ENCODE results near the gene PRIMA1.
A peak's percentile ranks its signal among the peaks of the same experiment; 100 is the strongest.

Gene PRIMA1

DNA sequence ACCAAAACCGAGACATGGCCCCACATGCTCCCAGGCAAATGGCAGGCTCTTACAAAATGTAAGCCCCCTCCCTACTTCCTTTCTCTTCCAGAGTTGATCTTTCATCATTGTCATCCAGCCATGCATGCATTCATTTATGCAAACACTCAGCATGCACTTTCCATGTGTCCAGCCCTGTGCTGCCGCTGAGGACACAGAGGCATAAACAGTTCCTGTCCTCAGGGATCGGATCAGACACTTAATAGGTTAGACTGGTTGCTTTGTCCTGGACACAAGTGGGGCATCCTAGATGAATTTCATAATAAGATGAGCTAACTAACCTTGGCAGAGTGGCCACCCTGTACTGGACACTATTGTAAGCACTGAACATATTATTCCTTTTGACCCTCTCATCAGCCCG, 23.1 kb downstream of the PRIMA1 start:
- intact Hi-C loops (cut with DNase I): no loop called here
- no peak for DNase-seq

DNA sequence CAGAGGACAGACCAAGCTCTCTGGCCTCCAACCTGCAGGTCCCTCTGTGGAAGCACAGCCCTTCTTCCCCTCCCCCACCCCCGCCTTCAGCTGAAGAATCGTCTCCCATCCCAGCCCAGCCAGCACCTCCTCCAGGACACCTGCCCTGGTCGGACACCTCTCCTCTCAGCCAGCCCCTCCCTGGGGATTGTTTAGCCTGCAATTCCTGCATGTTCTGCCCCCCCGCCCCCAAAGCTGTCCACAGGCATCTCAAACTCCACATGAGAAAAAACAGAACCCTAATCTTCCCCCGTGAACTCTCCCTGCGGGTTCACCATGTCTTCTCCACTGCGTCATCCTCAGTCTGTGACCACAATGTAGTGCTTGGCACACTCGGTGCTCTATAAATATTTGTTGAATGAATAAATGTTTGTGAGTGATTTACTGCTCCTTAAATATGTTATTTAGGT, 24.1 kb downstream of the PRIMA1 start:
- intact Hi-C loops (cut with DNase I): no loop called here
- no peak for DNase-seq

DNA sequence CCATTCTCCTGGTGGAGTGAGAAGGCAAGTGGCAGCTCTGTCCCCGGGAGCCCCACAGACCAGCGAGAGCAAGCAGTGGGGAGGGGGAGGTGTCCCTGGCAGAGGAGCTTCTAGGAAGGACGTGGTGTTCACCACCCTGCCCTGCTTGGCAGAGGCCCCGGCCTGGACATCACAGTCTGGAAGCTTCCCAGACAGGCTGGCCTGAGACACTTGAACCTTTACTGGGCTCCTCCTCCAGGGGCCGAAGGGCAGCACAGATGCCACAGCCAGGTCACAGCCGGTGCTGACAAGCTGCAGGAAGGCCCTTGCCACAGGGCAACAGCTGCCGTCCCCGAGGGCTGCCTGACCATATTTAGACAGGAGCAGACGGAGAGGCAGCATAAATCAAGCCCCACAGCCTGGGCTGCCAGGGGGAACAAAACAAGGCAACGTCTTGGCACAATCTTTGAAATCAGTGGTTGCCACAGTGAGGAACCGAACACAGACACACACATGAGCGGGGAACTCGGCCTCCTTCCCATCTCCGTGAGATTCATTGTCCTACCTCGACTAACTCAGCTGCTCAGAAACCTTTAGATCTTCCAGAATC, 28.5 kb downstream of the PRIMA1 start:
- intact Hi-C loops (cut with DNase I): no loop called here
- DNase-seq: peak in 8 of 10 donors; percentile 40 to 93 (median 54)

DNA sequence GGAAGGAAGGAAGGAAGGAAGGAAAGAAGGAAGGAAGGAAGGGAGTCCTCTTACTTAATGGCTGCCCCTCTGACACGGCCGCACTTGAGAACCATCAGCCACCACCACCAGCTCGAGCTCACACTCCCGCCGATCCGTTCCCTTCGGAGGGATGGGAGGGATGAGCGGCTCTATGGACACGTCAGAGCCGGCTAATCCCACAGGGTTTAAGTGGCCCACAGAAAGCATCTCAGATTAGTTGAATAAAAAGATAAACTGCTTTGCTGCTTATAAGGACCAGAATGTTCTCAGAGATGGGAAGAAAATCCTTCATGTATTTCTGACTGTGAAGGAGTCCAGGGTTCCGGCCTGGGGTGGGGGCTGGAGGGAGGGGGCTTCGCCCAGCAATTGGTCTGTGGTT, 31.1 kb downstream of the PRIMA1 start:
- intact Hi-C loops (cut with DNase I): no loop called here
- no peak for DNase-seq

DNA sequence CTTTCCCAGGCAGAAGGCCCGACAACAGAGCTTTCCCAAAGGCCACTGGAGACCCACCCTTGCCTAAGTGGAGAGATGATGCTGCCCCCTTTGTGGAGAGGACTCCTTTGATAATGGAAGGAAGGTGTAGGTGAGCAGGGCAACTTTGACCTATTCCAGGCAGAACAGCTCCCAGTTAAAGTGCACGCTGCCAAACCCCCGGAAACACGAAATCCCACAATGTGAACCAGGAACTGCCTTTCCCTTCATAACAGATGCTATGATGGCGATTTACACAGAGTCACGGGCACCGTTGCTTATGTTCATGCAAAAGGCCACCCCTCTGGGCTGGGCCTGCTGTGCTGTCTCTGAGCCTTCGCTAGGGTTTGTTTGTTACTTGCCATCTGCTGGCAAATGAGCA, 34.6 kb downstream of the PRIMA1 start:
- intact Hi-C loops (cut with DNase I): loop anchor here (1.0 kb wide), 1 partner anchor 35 kb away; the partner anchor contains the start of gene PRIMA1
- DNase-seq: no peak

DNA sequence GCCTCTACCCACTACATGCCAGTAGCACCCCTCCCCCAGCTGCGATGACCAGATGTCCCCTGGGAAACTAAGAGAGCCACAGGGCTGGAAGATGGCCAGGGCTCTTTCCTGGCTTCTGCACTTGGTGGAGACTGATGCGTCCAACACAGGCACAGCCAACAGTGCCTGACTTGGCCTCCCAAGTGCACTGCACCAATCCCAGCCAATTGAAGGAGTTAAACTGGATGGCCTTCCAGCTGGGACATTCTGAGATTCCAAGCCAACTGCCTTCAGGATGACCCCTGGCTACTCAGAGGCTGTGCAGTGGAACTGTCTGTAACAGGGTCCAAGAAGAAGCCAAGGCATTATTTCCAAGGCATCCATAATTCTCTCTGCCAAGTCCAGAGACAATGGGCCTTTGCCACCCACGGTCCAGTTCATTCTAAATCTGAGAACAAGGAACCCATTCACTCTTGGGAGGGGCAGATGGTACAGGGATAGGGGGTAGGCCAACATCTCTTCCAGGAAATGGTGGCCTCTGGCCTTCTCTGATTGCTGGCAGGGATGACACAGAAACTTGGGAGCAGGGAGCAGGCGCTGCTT, 35.2 kb downstream of the PRIMA1 start:
- DNase-seq: peak; percentile 68 to 97 (median 85)
- intact Hi-C loops (cut with DNase I): loop anchor here (1.0 kb wide), 1 partner anchor 35 kb away; the partner anchor contains the start of gene PRIMA1

DNA sequence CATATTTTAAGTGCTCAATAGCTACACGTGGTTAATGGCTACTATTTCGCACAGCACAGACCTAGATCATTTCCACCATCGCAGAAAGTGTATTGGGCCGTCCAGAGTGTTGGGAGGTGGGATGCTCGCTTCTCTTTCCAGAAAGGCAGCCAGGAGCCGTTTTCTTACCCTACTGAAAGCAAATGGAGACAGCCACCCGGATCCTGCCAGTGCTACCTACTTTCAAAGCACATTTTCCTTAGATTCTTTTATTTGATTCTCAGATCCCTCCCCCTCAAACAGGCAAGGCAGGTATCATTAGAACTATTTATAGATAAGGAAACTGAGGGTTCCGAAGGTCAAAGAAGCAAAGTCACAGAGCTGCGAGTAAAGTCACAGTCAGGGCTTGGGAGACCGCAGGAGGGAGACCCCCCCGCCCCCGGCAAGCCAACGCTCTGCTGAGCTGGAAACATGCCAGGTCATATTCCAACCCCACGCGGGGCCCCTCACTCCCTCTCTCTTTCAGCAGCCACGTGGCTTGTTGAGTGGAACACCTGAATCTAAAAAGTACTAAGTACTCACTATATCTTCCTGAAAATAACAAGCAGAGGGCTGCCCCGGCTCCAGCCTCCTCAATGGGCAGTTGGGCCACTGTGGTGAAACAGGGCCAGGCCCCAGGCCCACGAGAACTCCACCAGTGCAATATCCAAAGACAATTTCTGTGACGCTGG, 36.2 kb downstream of the PRIMA1 start:
- intact Hi-C loops (cut with DNase I): no loop called here
- DNase-seq: no peak

DNA sequence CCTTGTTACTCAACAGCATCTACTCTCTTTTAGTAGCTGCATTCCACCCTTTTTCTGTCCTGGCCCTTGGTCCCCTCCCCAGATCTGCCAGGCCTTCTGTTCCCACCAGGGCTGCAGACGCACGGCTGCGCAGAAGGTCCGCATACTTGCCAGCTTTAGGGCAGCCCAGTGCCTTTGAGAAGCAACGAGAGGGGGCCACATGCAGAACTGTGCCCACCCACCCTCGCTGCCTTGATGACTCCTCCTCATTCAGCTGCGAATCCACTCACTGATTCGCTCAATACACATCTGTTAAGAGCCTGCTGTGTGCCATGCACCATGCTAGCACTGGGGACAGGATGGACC, 39.2 kb downstream of the PRIMA1 start:
- intact Hi-C loops (cut with DNase I): no loop called here
- no peak for DNase-seq

DNA sequence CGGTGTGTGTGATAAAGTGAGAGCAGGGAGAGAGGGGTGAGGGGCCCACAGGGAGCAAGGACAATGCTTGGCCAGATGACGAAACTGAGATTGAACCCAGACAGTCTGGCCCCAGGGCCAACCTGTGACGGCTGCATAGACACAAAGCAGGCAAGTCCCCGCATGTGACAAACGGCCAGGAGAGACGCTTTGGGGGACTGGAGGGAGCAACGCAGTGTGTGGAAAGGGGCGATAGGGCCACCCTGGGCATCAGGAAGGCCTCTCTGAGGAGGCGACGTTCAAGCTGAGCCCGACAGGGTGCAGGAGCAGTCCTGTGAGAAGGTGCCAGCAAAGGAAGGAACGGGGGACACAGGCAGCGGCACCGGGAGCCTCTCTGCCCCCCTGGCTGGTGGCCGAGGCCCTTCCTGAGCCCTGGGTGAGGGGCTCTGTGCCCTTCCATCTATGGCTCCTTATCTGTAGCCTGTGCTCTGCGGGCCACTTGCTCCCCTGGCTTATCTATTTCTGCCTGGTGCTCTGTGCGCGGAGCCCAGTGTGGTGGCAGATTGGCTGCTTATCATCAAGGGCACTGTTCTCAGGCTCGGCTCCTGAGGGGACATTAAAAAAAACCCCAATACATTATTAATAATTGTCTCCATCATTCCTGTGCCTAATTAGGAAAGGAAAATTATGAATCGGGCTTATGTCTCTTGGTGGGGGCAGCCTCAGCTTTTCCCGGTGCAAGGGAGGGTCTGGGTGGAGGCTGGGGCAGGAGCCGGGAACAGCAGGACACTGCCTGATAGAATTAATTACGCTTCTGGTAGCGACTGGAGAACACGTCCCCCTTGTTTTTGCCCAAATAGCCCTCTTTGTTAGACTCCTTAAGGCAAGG, 39.8 kb downstream of the PRIMA1 start:
- no peak for DNase-seq
- intact Hi-C loops (cut with DNase I): no loop called here

DNA sequence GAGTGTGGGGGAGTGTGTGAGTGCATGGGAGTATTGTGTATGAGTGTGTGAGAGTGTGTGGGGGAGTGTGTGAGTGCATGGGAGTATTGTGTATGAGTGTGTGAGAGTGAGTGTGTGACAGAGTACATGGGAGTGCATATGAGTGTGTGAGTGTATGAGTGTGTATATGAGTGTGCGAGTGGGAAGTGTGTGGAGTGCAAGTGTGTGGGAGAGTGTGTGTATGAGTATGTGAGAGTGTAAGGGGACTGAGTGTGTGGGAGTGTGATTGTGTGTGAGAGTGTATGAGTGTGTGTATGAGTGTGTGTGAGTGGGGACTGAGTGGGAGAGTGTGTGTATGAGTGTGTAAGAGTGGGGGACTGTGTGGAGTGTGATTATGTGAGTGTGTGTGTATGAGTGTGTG, 40.7 kb downstream of the PRIMA1 start:
- intact Hi-C loops (cut with DNase I): no loop called here
- DNase-seq: no peak

DNA sequence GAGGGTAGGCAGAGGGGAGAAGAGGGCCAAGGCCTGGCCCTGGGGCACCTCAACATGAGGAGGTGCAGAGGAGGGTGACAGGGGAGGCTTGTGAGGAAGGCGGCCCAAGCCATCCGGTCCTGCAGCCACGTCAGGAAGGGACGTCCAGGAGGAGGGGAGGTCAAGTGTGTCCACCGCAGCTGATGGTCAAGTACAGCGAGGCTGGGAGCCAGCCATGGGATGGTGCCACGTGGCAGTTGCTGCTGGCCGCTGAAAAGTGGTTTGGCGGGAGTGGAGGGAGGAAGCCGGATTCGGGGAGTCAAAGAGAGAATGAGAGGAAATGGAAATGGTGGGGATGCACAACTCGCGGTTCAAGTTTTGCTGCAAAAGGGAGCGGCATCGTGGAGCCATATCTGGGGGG, 41.2 kb downstream of the PRIMA1 start:
- intact Hi-C loops (cut with DNase I): no loop called here

DNA sequence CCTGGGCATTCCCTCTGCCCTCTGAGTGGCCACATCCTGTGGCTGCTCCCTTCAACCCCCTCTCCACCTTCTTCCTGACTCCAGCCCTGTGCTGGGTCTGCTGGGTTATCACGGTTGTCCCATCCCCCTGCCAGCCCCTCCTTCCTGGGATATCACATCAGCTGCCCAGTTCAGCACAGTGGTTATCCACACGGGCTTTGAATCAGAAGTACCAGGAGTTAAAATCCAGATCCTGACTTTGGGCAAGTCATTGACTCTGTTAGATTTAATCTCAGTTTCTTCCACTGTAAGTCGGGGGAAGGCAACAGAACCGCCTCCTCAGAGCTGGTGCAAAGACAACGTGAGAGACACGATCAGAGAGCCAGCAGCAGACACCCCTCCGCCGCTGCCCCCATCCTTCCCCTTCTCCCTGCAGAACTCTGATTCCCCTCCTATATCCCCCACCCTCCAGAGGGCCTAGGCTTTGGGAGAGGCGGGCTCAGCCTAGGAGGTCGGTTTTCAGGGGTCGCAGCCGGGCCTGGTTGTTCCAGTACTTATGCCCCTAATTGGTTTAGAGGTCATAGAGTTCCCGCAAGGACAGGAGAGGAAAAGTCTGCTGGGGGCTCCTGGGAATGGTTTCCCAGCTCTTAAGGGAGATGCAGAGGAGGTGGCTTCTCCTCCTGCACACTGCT, 42.5 kb downstream of the PRIMA1 start:
- DNase-seq: no peak
- intact Hi-C loops (cut with DNase I): no loop called here

More for the DNA sequence above, 41.2 kb downstream of the PRIMA1 start:
- peak in 7 of 10 donors; percentile 38 to 93 (median 48) for DNase-seq

DNA sequence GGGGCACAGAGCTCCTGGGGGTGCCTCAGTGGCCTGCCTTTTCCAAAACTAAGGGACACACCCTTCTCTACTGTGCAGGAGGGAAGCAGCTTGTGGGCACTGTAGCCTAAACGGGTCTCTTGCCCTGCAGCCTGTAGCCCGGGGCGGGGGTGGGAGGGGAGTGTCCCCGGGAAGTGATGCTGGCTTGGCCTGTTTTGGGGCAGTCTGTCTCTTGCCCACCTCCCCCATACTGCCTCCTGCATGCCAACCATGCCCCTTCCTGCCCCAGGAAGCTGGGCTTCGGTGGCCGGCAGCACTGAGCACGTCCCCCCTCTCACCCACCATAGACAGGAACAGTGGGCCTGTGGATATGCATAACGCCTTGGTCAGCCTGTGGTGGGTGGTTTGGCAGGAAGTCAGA, 43.4 kb downstream of the PRIMA1 start:
- DNase-seq: no peak
- intact Hi-C loops (cut with DNase I): no loop called here

DNA sequence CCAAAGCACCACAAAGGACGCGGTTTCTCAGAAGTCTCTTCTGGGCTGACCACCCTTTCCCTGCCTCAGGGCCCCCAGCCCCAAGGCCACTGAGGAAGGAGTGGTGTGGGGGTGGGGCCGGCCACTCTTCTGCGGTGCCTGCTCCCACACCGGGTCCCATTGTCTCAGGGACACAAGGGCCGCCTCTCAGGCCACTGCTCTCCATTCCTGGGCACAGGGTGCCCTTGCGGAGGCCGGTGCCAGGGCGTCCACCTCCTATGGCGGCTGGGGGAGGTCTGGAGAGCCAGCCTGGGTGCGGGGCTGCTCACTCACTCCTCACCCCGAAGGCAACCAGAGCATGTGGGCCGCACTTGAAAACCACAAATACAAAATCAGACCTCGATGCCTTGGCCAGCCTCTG, 44.1 kb downstream of the PRIMA1 start:
- intact Hi-C loops (cut with DNase I): no loop called here
- DNase-seq: peak in 6 of 10 donors; percentile 25 to 96 (median 70)

DNA sequence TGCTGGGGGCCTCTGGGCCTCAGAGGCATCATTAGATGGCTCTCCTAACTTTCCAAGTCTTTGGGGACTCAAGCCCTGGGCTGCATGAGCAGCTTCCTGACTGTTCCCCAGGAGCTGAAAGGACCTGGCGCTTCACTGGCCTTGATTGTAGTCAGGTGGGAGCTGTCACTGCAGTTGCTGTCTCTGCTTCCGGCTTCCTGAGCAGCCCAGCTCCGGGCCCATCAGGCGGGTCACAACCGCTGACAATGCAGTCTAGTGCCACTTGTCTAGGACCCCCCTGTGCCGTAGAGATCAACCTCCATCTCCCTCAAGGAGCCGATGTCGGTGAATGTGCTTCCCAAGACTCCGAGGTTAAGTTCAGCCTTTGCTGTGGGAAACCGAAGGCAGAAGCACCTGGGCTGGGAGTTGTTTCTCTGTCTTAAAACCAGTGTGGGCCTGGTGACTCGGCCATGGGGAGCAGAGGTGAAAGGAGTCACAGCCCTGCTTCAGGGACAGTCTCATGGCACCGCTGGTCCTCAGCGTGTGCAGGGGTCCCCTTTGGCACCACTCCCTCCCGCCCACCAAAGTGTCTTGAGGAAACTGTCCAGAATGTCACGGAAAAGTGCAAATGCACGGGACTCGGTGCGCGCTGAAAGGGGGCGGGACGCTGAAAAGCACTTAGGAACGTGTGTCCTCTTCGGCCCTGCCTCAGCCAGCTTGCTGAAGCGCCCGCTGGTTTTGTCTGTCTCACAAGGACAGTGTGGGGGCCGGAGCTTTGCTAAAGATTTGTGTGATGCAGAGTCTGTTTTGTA, 44.8 kb downstream of the PRIMA1 start:
- intact Hi-C loops (cut with DNase I): no loop called here
- DNase-seq: no peak

DNA sequence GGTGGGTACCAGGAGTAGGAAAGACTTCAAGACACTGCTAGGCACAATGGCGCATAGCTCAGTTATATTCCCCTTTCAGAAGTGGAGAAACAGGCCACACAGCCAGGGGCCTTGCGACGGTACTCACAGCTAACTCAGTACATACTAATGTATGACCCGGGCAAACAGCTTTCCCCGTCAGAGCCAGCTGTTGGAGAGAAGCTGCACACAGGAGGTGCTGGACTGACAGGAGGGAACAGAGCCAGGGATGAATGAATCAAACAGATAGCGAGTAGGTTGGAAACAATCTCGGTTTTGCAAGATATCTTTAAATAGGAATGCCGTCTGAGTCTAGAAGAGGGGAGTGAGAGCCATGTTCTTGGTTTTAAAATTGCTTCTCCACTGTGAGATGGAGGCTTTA, 45.5 kb downstream of the PRIMA1 start:
- DNase-seq: no peak
- intact Hi-C loops (cut with DNase I): no loop called here

DNA sequence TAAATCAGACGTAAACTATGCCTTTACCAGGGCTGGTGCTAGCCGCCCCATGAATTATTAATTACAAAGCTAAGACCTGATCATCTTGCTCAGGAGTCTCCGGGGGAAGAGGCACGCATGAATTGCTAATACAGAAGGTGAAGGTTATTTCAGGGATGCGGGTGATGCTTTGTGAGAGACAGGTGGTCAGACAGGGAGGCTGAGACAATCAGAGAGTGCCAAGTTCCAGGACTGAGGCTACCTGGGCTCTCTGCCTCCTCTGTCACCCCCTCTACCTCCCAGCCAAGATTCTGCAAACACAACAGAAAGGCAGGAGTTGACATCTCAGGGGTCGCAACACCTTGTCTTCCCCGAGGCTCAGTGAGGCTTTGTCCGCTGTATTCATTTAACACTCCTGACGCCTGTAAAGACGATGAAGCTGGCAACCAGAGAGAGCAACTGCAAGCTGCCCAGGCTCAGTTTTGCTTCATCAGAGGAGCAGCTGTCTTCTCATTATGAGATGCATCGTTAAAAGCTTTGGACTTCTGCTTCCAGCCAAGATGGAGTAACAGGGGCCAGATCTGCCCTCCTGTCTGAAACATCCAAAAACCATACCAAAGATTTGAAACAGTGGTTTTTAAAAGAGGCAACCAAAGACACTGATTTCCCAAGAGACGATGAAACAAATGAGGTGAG, 46.6 kb downstream of the PRIMA1 start:
- DNase-seq: no peak
- intact Hi-C loops (cut with DNase I): no loop called here

DNA sequence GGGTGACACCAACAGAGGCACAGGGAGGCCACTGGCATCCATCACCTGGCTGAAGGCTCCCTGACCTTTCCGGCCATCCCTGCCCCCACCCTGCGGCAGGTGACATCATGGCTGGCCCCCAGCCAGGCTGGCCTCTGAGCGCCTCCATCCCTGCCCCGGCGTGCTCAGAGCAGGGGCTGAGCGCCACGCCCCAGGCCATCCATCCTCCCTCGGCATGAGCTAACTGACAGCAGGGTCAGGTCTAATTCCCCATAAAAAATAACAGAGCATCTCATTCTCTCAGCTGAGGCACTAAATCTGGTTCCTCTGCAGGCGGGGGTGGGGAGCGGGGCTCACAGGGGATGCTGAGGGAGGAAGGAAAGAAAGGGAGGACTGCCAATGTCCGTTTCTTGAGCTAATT, 50.7 kb downstream of the PRIMA1 start:
- peak in 1 of 10 donors; percentile 75 for DNase-seq
- intact Hi-C loops (cut with DNase I): no loop called here

DNA sequence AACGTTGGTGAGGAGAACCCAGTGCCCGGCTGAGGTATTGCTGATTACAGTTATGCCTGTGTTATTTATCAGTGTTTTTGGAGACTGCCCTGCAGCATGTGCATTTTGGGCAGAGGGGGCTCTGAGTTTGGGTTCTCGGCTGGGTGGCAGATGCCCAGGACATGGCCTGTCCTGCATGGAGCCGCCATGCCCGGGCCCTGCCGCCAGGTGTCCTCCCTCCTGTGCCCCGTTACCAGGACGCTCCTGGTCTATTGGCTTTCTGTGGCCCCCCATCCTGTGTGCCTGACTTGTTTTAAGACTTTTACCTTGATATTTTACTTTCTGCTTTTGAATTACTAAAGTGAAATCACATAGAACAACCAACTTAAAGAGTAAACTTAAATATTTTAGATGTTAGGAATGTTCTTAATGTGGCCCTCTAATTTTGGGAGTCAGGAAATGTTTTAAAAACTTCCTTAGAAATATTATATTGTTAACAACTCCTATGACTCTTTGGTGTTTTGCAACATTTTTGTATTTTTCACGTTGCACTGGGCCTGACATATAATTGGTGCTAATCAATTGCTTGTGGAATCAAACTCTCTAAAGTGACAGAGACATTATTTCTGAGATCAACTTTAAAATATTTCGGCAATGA, 51.8 kb downstream of the PRIMA1 start:
- peak in 1 of 10 donors; percentile 61 for DNase-seq
- intact Hi-C loops (cut with DNase I): no loop called here
